HEK293 (cell line): ENCODE measurements around the gene LRCH4.

ENCODE experiments used
- CTCF ChIA-PET: fragments of 350-600 bp; formaldehyde crosslinking; extraction: SDS; loops from one replicate; lab custom pipeline; 2021; ENCODE audit warnings: antibody characterized with exemption; lab: Yijun Ruan, JAX
- POLR2A ChIA-PET: fragments of 300-600 bp; formaldehyde crosslinking; extraction: SDS; loops from one replicate; lab custom pipeline; 2020; ENCODE audit warnings: antibody characterized with exemption, inconsistent platforms; lab: Yijun Ruan, JAX
- H3K27ac ChIP-seq: fragments of 200-500 bp; sonication (Bioruptor generic); 2 replicates; pipeline ENCODE4 v1.5.1; 2014; ENCODE audit warnings: low read depth, low read length, control low read depth, inconsistent platforms; ENCODE audit errors: extremely low read depth
- H3K36me3 ChIP-seq, 2 experiments: fragments of 200-500 bp in 1 of 2; sonication (Bioruptor generic) in 1 of 2; 1 replicate in 1 of 2; 2 replicates in 1 of 2; pipeline ENCODE4 v1.5.1; 2014 to 2017; ENCODE audit warnings: inconsistent platforms in 2 of 2, low read length in 2 of 2; ENCODE audit not compliant: control insufficient read depth in 2 of 2, insufficient read depth in 1 of 2
- H3K4me1 ChIP-seq: fragments of 200-500 bp; sonication (Bioruptor generic); 2 replicates; pipeline ENCODE4 v1.5.1; 2014; ENCODE audit warnings: mild to moderate bottlenecking, low read length, inconsistent platforms; ENCODE audit not compliant: control insufficient read depth, insufficient read depth
- H3K4me3 ChIP-seq: 2 replicates; pipeline ENCODE4 v1.5.1; 2011; ENCODE audit warnings: low read depth, mild to moderate bottlenecking, control low read depth, low read length, moderate library complexity
- H3K9me3 ChIP-seq: fragments of 200-500 bp; sonication (Bioruptor generic); 2 replicates; pipeline ENCODE4 v1.5.1; 2014; ENCODE audit warnings: low read depth, low read length, inconsistent platforms; ENCODE audit not compliant: control insufficient read depth, insufficient read depth
- GLIS1 ChIP-seq: fragments of 450-650 bp; formaldehyde crosslinking; IDR thresholded peaks from 2 replicates; pipeline ENCODE4 v1.5.1; 2016; ENCODE audit warnings: missing biosample characterization, missing genetic modification characterization
- KLF8 ChIP-seq: fragments of 450-650 bp; formaldehyde crosslinking; IDR thresholded peaks from 2 replicates; pipeline ENCODE4 v1.5.1; 2016; ENCODE audit warnings: missing biosample characterization, missing genetic modification characterization
- KLF9 ChIP-seq: fragments of 450-650 bp; formaldehyde crosslinking; IDR thresholded peaks from 2 replicates; pipeline ENCODE4 v1.5.1; 2016; ENCODE audit warnings: missing biosample characterization, missing genetic modification characterization, low read depth
- SALL2 ChIP-seq: fragments of 450-650 bp; formaldehyde crosslinking; IDR thresholded peaks from 2 replicates; pipeline ENCODE4 v1.5.0; 2017; ENCODE audit warnings: missing biosample characterization, mild to moderate bottlenecking, missing genetic modification characterization, borderline replicate concordance
- ZBTB20 ChIP-seq: fragments of 450-650 bp; formaldehyde crosslinking; IDR thresholded peaks from 2 replicates; pipeline ENCODE4 v1.5.1; 2016; ENCODE audit warnings: missing biosample characterization, missing genetic modification characterization
- ZFP3 ChIP-seq: fragments of 450-650 bp; formaldehyde crosslinking; IDR thresholded peaks from 2 replicates; pipeline ENCODE4 v1.5.1; 2016; ENCODE audit warnings: low read depth, missing biosample characterization, missing genetic modification characterization
- ZIC2 ChIP-seq: fragments of 450-650 bp; formaldehyde crosslinking; IDR thresholded peaks from 2 replicates; pipeline ENCODE4 v1.5.1; 2016; ENCODE audit warnings: missing biosample characterization, missing genetic modification characterization
- ZNF274 ChIP-seq, 2 experiments: fragments of 200-500 bp in 1 of 2; fragments of 450-650 bp in 1 of 2; sonication (Bioruptor generic) in 1 of 2; formaldehyde crosslinking in 1 of 2; IDR thresholded peaks; 2 replicates each; pipeline versions ENCODE4 v1.5.1 to v1.6.1; 2014 to 2016; ENCODE audit warnings: borderline replicate concordance in 1 of 2, inconsistent platforms in 1 of 2, low read length in 1 of 2, missing biosample characterization in 1 of 2, missing genetic modification characterization in 1 of 2
- ZNF292 ChIP-seq: fragments of 450-650 bp; formaldehyde crosslinking; IDR thresholded peaks from 2 replicates; pipeline ENCODE4 v1.5.1; 2016; ENCODE audit warnings: low read depth, missing biosample characterization, missing genetic modification characterization, borderline replicate concordance
- ZNF335 ChIP-seq: fragments of 450-650 bp; formaldehyde crosslinking; conservative IDR thresholded peaks from 2 replicates; pipeline ENCODE4 v1.5.1; 2016; ENCODE audit warnings: missing biosample characterization, missing genetic modification characterization
- ZNF37A ChIP-seq: fragments of 450-650 bp; IDR thresholded peaks from 2 replicates; pipeline ENCODE4 v1.5.1; 2018; ENCODE audit warnings: missing biosample characterization, missing genetic modification characterization
- ZNF416 ChIP-seq: fragments of 450-650 bp; formaldehyde crosslinking; IDR thresholded peaks from 2 replicates; pipeline ENCODE4 v1.5.1; 2016; ENCODE audit warnings: missing biosample characterization, missing genetic modification characterization
- ZNF433 ChIP-seq: fragments of 450-650 bp; formaldehyde crosslinking; IDR thresholded peaks from 2 replicates; pipeline ENCODE4 v1.5.1; 2016; ENCODE audit warnings: missing biosample characterization, missing genetic modification characterization, low read depth
- ZNF530 ChIP-seq: fragments of 450-650 bp; formaldehyde crosslinking; IDR thresholded peaks from 2 replicates; pipeline ENCODE4 v1.5.1; 2016; ENCODE audit warnings: low read depth, missing biosample characterization, missing genetic modification characterization
- ZNF548 ChIP-seq: fragments of 450-650 bp; formaldehyde crosslinking; IDR thresholded peaks from 2 replicates; pipeline ENCODE4 v1.5.1; 2016; ENCODE audit warnings: missing biosample characterization, missing genetic modification characterization
- ZNF664 ChIP-seq: fragments of 450-650 bp; formaldehyde crosslinking; IDR thresholded peaks from 2 replicates; pipeline ENCODE4 v1.5.1; 2016; ENCODE audit warnings: missing biosample characterization, missing genetic modification characterization
- ZNF776 ChIP-seq: fragments of 450-650 bp; formaldehyde crosslinking; IDR thresholded peaks from 2 replicates; pipeline ENCODE4 v1.5.0; 2017; ENCODE audit warnings: missing biosample characterization, missing genetic modification characterization, borderline replicate concordance
- ZSCAN23 ChIP-seq: fragments of 450-650 bp; formaldehyde crosslinking; IDR thresholded peaks from 2 replicates; pipeline ENCODE4 v1.5.1; 2016; ENCODE audit warnings: missing biosample characterization, missing genetic modification characterization
- TF ChIP-seq, protein P1 (sequence below): fragments of 450-650 bp; formaldehyde crosslinking; IDR thresholded peaks from 2 replicates; pipeline ENCODE4 v1.5.1; 2016; ENCODE audit warnings: missing biosample characterization, missing genetic modification characterization
- TF ChIP-seq, protein P2 (sequence below): fragments of 450-650 bp; formaldehyde crosslinking; IDR thresholded peaks from 2 replicates; pipeline ENCODE4 v1.5.1; 2016; ENCODE audit warnings: missing biosample characterization, missing genetic modification characterization
- TF ChIP-seq, protein P3 (sequence below): fragments of 450-650 bp; formaldehyde crosslinking; IDR thresholded peaks from 2 replicates; pipeline ENCODE4 v1.5.1; 2016; ENCODE audit warnings: missing biosample characterization, missing genetic modification characterization
- TF ChIP-seq, protein P4 (sequence below): fragments of 450-650 bp; formaldehyde crosslinking; IDR thresholded peaks from 2 replicates; pipeline ENCODE4 v1.5.1; 2016; ENCODE audit warnings: missing biosample characterization, missing genetic modification characterization

The LRCH4 gene

DNA sequence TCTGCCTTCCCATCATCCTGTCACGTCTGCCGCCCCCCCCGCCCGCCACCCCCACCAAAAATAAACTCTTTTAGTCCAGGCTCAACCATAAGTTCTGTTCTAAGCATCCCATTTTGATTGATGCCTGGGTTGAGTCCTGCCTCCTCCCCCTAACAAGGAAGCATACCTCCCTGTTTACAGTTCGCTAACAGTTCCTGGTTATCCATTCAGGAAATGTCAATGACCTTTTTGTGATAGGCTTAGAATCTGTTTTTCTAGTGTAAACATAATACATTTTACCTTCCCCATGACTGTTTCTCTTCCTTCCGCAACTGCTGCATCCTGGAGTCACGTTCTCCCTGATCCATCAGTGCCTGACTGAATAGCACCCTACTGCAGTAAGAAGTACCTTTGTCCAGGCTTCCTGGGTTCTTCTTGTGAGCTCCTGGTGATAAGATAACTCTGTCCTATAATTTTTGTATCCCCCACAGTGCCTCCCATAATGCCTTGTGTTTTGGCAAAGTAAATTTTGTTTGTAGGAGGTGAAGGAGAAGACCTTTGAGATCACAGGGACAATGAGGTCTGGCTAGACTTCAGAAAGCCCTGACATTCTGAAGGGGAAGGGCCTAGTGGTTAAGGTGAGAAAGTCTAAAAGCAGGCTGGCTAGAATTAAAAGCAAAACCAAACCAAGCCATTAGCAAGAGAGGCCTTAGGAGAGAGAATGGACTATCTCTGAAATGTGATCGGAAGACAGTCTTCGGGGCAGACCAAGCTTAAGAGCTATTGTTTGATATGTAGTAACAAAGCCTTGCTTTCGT is 39.6 kb downstream of the LRCH4 start:
- POLR2A ChIA-PET = interaction anchor here (0.6 to 1.8 kb wide), 4 partner anchors 40 to 619 kb away, joined by 3 to 5 read pairs (median 3); partner anchors contain the start of genes FBXO24, LRCH4, MEPCE and VGF
- peak; percentile 75 for TF ChIP-seq GLIS1
- no peak for TF ChIP-seq ZNF433 (tag by site-specific recombination)
- no peak for TF ChIP-seq KLF9 (tag by site-specific recombination)
- peak; percentile 4; the same call in 1 of the 2 replicates for TF ChIP-seq ZNF335 (tag by site-specific recombination)
- TF ChIP-seq ZIC2 = 0 out of 2 replicates have a peak, but pooled peaks have one; percentile 12
- TF ChIP-seq ZNF548 (tag by site-specific recombination) = no peak
- 0 out of 2 replicates have a peak, but pooled peaks have one; percentile 7 for TF ChIP-seq ZBTB20 (tag by site-specific recombination)
- TF ChIP-seq, protein P1, sequence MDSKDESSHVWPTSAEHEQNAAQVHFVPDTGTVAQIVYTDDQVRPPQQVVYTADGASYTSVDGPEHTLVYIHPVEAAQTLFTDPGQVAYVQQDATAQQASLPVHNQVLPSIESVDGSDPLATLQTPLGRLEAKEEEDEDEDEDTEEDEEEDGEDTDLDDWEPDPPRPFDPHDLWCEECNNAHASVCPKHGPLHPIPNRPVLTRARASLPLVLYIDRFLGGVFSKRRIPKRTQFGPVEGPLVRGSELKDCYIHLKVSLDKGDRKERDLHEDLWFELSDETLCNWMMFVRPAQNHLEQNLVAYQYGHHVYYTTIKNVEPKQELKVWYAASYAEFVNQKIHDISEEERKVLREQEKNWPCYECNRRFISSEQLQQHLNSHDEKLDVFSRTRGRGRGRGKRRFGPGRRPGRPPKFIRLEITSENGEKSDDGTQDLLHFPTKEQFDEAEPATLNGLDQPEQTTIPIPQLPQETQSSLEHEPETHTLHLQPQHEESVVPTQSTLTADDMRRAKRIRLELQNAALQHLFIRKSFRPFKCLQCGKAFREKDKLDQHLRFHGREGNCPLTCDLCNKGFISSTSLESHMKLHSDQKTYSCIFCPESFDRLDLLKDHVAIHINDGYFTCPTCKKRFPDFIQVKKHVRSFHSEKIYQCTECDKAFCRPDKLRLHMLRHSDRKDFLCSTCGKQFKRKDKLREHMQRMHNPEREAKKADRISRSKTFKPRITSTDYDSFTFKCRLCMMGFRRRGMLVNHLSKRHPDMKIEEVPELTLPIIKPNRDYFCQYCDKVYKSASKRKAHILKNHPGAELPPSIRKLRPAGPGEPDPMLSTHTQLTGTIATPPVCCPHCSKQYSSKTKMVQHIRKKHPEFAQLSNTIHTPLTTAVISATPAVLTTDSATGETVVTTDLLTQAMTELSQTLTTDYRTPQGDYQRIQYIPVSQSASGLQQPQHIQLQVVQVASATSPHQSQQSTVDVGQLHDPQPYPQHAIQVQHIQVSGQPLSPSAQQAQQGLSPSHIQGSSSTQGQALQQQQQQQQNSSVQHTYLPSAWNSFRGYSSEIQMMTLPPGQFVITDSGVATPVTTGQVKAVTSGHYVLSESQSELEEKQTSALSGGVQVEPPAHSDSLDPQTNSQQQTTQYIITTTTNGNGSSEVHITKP (tag by site-specific recombination) = 0 out of 2 replicates have a peak, but pooled peaks have one; percentile 33
- no peak for TF ChIP-seq ZSCAN23 (tag by site-specific recombination)
- TF ChIP-seq ZNF776 (tag by site-specific recombination) = no peak
- TF ChIP-seq, protein P2, sequence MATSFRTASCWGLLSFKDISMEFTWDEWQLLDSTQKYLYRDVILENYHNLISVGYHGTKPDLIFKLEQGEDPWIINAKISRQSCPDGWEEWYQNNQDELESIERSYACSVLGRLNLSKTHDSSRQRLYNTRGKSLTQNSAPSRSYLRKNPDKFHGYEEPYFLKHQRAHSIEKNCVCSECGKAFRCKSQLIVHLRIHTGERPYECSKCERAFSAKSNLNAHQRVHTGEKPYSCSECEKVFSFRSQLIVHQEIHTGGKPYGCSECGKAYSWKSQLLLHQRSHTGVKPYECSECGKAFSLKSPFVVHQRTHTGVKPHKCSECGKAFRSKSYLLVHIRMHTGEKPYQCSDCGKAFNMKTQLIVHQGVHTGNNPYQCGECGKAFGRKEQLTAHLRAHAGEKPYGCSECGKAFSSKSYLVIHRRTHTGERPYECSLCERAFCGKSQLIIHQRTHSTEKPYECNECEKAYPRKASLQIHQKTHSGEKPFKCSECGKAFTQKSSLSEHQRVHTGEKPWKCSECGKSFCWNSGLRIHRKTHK = no peak
- no peak for TF ChIP-seq ZNF274 (IDR thresholded peaks at IDR 0.05; ENCODE audit: low read length)
- TF ChIP-seq ZNF274 (tag by site-specific recombination; IDR thresholded peaks at IDR 0.05; ENCODE audit: borderline replicate concordance) = no peak
- TF ChIP-seq ZFP3 (tag by site-specific recombination) = no peak
- TF ChIP-seq ZNF416 (tag by site-specific recombination) = no peak
- no peak for TF ChIP-seq SALL2 (tag by site-specific recombination)
- TF ChIP-seq ZNF37A (tag by site-specific recombination) = no peak
- TF ChIP-seq KLF8 = no peak
- TF ChIP-seq, all 188 proteins: peak for 5
- CTCF ChIA-PET = interaction anchor here (0.6 to 4.1 kb wide), 11 partner anchors 8 to 407 kb away, joined by 3 to 36 read pairs (median 4); partner anchors contain the start of gene TSC22D4
- peaks cover 39% of the 10 kb centered on the region for H3K4me1 ChIP-seq
- H3K36me3 ChIP-seq = peaks cover 7 to 13% of the 10 kb centered on the region in 2 experiments; a peak in 2 of 3 replicates
- H3K4me3 ChIP-seq = no peak overlapping the region
- H3K9me3 ChIP-seq = no peaks in the 10 kb centered on the region
- H3K27ac ChIP-seq = peak overlapping the region; percentile 72

DNA sequence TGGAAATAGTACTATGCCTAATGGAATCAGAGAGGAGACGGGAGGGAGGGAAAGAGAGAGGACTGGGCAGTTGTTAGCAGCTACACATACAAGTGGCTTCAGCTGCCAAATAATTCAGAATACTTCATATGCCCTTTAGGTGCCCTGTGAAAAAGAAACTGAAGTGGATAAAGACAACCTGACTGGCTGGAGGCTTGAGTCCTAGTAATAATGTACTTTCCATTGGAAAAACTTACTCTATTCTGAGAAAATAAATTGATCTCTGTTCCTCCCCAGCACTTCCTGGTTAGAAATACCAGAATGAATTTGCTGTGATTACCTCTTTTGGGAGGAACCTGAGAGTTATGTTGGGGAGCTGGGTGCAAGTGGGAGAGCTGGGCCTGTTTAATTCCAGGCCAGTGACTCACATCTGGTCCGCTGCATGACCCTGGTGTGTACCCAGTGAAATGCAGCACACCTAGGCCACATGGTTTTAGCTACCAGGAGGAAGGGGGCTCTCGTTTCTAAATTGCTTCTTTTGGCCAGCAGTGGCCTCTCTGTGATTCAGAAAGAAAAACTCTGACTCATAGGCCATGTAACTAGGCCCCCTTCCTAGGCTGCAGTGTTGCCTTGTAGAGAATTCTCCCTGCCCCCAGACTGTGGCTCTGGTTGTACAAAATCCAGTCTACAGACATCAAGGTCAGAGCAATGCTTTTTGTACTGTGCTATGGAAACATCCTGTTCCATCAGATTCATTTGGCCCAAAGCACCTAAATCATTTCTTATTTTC is 40.4 kb downstream of the LRCH4 start:
- POLR2A ChIA-PET = interaction anchor here (0.6 to 0.8 kb wide), 6 partner anchors 13 to 620 kb away, joined by 3 to 6 read pairs (median 3); partner anchors contain the start of genes FBXO24, LRCH4 and VGF
- H3K9me3 ChIP-seq = no peaks in the 10 kb centered on the region
- CTCF ChIA-PET = interaction anchor here (0.6 to 4.1 kb wide), 10 partner anchors 9 to 76 kb away, joined by 3 to 36 read pairs (median 5); no protein-coding TSS in a partner anchor
- H3K27ac ChIP-seq = peak overlapping the region; percentile 72
- H3K4me3 ChIP-seq = no peak overlapping the region
- peaks cover 7 to 11% of the 10 kb centered on the region in 2 experiments; a peak in 2 of 3 replicates for H3K36me3 ChIP-seq
- peaks cover 39% of the 10 kb centered on the region for H3K4me1 ChIP-seq
- TF ChIP-seq ZNF292 = no peak
- TF ChIP-seq ZNF530 (tag by site-specific recombination) = no peak
- TF ChIP-seq, protein P3, sequence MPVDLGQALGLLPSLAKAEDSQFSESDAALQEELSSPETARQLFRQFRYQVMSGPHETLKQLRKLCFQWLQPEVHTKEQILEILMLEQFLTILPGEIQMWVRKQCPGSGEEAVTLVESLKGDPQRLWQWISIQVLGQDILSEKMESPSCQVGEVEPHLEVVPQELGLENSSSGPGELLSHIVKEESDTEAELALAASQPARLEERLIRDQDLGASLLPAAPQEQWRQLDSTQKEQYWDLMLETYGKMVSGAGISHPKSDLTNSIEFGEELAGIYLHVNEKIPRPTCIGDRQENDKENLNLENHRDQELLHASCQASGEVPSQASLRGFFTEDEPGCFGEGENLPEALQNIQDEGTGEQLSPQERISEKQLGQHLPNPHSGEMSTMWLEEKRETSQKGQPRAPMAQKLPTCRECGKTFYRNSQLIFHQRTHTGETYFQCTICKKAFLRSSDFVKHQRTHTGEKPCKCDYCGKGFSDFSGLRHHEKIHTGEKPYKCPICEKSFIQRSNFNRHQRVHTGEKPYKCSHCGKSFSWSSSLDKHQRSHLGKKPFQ = 0 out of 2 replicates have a peak, but pooled peaks have one; percentile 60
- TF ChIP-seq ZNF274 (IDR thresholded peaks at IDR 0.05; ENCODE audit: low read length) = no peak
- no peak for TF ChIP-seq ZNF274 (tag by site-specific recombination; IDR thresholded peaks at IDR 0.05; ENCODE audit: borderline replicate concordance)
- TF ChIP-seq, protein P4, sequence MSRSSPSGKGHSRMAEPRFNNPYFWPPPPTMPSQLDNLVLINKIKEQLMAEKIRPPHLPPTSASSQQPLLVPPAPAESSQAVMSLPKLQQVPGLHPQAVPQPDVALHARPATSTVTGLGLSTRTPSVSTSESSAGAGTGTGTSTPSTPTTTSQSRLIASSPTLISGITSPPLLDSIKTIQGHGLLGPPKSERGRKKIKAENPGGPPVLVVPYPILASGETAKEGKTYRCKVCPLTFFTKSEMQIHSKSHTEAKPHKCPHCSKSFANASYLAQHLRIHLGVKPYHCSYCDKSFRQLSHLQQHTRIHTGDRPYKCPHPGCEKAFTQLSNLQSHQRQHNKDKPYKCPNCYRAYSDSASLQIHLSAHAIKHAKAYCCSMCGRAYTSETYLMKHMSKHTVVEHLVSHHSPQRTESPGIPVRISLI = no peak
- no peak for TF ChIP-seq ZNF664 (tag by site-specific recombination)
